HG03565 (cell line): ENCODE measurements around the gene BMX.

Experiments used
- ATAC-seq: cut with Tn5 transposase; IDR thresholded peaks from one replicate; pipeline ENCODE4 v1.9.1; 2021; ENCODE audit warnings: mild to moderate bottlenecking, moderate library complexity; ENCODE audit not compliant: unreplicated experiment

Gene BMX

DNA sequence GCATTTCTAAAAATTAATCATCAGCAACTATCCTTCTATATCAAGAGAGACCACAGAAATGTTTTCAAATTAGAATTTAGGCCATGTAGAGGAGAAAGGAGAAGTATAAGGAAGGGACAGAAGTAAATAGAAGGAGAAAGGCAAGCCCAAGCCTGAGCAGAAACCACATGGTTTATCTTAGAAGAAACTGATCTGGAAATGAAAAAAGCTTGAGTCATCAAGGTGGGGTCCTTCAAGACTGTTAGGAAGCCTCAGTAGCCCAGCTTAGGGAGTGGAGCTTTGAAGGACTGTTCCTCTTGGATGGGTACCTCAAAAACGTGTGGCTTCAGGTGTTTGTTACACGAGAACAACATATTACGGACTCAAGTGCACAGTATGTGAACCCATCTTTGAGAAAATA is 4.5 kb downstream of the BMX start:
- no peak for ATAC-seq

DNA sequence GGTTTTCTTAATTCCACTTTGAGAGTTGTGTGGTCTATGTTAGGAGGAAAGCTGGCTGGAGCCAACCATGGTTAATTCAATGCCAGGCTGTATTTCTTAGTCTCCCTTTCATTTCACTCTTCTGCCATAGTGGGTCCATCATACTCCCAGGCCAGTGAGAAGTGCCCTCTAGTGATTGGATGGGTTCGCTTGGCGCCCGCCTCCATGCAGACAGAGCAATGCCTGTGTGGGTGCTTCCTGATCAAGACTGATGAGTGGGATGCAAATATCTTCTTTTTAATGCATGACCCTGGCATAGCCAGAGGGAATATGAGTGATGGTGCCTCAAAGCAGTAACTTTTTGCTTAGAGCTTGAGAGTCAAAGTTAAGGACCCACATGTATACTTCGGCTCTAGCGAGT is 6.4 kb downstream of the BMX start:
- ATAC-seq: no peak

DNA sequence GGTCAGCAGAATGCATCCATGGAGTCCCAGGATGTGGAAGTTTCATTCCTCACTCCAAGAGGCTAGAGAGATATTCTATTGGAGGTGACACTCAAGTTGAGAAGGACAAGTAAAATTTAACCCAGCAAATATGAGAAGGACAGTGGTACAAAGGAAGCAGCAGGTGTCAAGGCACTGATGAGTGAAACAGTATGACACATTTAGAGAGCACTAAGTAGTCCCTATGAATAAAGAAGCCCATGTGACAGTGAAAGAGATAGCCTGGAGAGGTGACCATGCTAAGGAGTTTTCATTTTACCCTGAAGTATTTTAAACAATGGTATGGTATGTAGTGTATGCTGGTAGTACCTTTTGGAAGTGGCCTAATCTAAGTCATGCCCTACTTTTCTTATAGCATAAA is 9.2 kb downstream of the BMX start:
- ATAC-seq: no peak

DNA sequence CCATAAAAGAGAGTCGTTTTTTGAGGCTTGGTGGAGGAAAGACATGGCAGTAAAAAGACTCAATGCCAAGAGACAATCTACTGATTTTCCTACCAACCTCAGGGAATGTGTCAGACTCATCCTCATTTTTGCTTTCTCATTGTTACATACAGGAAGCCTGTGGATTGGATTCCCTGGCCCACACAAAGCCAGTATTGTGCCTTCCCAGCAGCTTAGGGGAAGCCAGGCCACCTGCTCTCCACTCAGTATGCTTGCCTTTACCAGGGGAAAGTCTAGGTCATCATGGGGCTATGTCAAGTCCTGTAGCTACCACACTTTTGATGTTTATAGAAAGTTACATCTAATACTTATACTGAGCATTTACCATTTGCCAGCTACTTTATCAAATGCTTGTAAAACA is 11.0 kb downstream of the BMX start:
- no peak for ATAC-seq

DNA sequence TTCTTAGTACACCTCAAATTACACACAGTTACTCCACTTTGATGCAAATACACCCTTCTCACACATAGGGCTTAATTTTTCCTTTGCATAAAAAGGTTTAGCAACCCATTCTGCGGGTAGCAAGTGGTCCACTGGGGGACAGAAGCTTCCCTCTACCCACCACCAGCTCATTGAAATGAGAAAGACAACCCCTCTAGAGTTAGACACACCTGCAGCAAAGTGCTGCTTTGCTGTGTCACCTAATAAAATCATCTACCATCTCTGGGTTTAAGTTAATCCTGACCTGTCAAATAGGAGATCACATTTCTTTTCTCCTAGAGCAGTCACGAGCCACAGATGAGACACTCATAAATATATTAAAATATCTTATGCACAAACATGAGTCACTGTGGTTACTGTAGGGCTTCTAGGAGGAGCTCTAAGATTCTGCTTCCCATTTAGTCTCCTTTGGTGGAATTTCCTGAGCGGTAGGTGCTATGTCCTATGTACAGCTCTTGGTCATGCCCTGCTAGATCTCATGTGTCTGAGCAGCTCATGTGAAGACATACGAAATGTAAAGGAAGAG is 11.9 kb downstream of the BMX start:
- ATAC-seq: no peak

DNA sequence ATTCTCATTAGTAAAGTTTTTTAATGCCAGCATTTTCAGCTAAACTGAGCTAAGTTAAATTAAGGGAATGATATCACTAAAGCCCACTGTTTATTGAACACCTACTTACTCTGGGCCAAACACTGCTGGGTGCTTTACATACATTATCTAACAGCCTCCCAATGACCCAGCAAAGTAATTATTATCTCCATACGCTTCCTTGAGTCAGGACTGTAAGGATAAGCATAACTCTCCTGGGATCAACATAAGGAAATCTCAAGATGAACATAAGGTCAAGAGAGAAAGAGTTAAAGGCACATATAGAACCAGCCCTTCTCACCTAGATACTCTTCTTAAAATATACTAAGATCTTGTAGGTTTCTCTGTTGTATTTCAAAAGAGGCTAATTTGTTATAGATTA is 13.7 kb downstream of the BMX start:
- ATAC-seq: no peak

DNA sequence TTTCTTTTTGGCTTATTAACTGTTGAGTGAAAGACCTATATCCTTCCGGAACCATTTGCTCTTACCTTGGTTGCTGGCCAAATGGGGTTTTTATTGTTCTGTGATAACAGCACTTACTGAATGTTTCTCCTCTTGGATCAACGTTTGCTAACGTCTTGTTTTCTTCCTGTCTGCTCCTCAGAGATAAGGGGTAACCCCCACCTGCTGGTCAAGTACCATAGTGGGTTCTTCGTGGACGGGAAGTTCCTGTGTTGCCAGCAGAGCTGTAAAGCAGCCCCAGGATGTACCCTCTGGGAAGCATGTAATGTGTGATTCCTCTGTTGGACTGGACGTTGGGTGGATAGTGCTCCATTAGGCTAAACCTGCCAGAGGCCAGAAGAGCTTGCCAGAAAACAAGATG is 15.3 kb downstream of the BMX start:
- ATAC-seq: no peak

DNA sequence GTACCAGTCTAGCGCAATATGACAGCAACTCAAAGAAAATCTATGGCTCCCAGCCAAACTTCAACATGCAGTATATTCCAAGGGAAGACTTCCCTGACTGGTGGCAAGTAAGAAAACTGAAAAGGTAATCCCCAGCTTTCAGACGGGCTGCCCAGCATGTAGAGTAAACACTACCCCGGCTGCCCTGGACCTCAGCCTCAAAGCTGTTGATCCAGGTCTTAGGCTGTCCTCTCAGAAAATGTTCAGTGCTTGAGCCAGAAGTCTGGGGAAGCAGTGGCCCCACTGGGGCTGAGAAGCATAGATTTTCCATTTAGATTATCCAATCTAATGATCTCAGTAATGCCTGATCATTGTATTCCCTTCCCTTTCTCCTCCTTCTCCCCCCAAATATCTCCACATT is 21.9 kb downstream of the BMX start:
- ATAC-seq: no peak

DNA sequence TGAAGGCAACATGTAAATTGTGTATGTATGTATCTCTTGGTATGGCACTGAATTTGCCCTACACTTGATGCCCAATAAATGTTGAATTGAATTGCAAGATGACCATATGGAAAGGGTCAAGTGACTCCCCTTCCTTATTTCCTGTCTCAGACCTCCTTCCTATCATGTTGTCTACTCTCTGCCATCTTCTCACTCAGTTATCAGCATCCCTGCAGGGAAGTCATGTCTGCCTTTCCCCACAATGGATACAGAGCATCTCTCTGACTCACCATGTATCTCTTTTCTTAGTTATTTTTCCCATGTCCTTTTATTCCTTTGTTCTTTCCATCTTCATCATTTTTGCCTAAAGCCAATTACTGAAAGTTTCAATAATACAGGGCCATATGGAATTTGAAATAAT is 22.5 kb downstream of the BMX start:
- ATAC-seq: no peak

DNA sequence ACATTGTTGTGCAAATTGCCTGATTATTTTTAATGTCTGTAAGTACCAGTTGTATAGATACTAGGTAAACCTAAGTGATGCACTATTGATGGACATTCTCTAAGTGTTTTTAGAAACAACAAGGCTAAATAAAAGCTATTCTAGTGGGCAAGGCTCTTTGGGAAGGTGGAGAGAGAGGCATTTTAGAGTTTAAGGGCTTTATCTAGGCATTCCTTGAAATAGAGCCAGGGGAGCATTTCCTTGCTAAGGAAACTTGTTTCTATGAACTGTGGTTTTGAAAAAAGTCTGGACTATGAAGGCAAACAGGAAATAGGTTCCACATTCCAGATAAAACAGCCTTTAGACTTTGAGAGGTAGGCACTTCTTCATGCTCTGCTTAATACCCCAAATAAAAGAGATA is 23.8 kb downstream of the BMX start:
- no peak for ATAC-seq

DNA sequence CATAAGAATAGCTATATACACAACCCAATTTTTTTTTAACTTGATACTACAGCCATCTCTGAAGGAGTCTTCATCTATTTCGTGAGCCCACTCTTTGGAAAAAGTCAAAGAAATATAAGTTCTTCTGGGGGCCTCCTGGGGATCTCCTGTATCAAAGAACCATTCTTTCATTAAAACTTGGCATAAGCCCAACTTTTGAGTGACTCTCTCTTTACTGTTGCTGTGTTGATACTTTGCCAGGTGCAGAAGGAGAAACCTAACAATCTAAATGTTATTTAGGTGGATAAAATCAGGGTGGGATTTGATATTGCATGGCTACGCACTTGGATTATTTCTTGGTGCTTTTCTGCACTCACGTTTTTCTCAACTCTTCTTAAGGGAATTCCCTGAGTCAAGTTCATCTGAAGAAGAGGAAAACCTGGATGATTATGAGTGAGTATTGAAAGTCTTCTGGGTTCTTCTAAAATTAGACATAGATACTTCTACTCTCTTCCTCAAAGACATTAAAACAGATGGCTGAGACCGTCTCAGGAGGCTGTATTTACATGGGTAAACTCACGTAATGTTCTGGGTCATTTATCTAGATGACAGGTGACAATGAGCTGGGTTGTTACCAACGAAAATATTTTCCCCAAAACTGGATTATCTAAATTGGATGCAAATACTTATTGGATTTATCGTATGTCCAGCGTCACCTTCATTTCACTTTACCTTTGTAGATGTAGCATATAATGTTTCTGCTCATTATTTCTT is 25.2 kb downstream of the BMX start:
- ATAC-seq: no peak

DNA sequence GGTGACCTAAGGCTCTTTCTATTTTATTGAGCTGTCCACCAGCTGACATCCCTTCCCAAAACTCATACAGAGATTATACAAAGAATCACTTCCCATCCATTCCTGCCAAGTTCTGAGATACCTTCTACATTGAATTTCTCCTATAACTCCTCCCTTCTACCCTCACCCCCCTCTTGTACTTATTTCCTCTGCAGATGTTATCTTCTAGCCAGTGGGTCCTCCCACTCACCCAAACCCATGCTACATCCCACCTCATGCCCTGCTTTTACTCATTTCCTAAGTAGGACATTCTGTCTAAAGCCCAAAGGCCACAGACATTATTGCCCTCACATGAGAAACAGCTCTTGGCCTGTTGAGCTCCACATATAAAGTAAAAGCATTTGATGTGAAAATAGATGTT is 28.6 kb downstream of the BMX start:
- ATAC-seq: no peak

DNA sequence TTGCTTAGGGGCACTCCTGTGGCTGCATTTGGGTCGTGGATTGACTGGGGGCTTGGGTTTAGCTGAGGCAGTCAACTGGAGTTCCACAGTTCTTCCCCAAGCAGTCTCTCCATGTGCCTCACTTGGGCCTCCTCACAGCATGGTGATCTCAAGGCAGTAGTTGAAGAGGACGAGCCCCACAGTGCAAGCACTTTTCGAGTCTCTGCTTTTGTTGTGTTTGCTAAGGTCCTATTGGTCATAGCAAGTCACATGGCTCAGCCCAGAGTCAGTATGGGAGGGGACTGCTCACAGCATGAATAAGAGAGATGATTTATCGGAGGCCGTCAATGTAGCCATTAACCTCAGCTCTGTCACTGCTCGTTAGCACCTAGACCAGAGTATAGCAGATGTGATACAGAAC is 29.7 kb downstream of the BMX start:
- ATAC-seq: no peak

DNA sequence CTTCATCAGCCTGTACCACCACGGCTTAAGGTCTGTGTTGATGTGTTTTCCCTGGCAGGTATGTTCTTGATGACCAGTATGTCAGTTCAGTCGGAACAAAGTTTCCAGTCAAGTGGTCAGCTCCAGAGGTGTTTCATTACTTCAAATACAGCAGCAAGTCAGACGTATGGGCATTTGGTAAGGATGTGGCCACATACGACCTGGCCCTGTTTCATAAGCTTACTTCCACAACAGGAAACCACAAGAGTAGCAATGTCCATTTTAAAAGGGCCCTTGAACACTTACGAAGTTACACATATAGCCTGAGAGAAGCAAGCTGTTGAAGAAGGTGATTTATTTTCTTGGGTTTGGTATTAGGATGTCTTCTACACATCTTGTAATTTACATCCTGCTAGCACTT is 46.1 kb downstream of the BMX start:
- ATAC-seq: no peak

DNA sequence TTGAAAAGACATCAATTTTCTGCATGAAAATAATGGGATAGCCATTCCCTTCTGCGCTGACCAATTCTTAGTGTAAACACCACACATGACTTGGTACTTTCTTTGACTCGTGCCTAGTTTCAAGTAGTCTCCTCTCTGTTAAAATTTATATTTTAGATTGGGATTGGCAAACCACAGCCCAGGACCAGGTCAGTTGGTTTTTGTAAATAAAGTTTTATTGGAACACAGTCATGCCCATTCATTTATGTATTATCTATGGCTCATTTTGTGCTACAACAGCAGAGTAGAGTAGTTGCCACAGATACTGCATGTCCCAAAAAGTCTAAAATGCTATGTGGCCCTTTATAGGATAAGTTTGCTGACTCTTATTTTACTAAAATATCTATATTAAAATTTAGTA is 46.7 kb downstream of the BMX start:
- no peak for ATAC-seq

DNA sequence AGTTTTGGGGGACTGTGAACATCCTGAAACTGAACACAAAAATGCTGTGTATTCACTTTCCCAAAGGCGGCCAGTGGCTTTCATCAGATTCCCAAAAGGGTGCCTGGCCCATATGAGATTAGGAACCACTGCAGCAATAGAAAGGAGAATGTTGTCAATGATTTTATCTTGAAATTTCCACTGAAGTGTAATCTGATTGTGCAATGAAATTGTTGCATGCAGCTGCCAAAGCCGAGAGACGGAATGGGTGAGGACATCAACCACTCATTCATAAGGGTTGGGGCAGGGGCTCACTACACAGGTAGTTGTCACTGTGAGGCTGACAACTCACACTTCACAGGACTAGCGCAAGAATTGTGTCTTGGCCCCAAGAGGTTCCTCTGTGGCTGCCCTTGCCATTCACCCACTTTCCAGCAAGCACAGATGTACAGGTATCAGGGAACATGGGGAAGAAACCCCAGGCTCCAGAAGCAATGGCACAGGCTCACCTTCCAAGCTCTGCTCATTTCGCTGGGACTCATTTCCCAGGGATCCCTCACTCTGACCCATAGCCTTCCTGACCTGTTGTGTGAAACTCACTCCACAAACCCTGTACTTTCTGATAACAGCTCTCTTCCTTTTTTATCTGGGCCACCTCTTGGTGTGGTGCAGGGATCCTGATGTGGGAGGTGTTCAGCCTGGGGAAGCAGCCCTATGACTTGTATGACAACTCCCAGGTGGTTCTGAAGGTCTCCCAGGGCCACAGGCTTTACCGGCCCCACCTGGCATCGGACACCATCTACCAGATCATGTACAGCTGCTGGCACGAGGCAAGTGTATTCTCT is 48.8 kb downstream of the BMX start:
- ATAC-seq: no peak

DNA sequence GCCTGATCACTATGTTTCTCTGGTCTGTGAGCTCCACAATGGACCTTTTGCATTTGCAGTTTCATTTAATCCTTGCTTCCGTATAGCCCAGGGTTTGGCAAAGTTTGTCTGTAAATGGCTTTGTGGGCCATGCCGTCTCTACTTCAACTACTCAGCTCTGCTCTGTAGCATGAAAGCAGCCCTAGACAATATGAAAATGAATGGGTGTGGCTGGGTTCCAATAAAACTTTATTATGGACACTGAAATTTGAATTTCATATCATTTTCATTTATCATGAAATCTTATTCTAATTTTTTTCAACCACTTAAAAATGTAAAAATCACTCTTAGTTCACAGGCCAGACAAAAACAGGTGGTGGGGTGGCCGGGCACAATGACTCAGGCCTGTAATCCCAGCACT is 58.6 kb downstream of the BMX start:
- no peak for ATAC-seq

DNA sequence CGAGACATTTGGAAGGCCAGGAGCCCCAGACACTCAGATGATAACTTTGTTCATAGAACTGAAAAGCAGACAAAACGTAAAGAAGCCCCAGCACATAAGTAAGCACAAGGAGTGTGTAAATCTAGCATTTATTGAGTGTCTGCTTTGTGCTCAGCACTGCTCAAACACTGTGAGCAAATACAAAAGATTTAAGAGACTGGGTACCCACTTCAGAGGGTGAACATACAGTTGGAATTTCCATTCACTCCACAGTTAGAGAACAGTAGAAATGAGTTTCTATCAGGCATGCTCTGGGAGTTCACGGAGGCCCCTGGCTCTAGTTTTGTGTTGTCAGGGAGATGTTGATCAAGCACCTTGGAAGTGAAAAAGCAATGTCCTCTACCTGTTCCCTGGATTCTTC is 60.3 kb downstream of the BMX start:
- no peak for ATAC-seq

DNA sequence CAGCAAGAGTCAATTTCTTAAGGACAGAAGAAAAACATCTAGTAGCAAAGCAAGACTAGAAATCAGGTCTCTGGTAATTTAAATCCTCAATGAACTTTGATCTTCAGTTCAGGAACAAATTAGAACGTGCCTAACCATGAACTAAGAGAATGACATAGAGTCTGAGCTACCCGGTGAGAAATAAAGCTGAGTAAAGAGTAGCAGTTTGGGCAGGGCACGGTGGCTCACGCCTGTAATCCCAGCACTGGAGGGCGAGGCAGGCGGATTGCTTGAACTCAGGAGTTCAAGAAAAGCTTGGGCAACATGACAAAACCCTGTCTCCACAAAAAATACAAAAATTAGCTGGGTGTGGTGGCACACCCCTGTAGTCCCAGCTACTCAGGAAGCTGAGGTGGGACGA is 62.4 kb downstream of the BMX start:
- ATAC-seq: no peak

DNA sequence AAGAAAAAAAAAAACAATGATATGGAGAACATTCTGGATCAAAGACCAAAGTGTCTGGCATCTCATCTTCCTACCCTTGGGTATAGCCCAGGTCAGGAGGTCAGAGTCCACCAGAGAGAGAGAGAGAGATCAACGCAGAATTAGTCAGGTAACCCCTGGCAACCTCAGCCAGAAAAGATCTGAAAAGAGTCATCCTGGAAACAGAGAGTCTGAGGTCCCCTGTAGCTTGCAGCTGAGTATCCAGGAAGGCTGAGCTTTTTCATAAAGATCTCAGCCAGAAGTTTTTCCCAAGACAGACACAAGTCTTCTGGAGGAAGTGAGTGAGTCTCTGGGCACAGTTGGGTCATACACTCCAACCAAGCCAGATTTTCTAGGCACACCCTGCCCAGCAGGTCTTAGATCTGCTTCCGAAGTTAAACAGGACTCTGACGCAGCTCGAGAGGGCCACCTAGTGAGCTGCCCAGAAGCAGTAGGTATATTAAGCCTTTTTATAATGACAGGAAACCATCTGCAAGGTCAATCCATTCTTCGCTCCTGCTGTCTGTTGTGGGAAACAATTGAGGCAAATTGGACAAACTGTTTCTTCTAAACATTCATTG is 64.5 kb downstream of the BMX start:
- no peak for ATAC-seq

DNA sequence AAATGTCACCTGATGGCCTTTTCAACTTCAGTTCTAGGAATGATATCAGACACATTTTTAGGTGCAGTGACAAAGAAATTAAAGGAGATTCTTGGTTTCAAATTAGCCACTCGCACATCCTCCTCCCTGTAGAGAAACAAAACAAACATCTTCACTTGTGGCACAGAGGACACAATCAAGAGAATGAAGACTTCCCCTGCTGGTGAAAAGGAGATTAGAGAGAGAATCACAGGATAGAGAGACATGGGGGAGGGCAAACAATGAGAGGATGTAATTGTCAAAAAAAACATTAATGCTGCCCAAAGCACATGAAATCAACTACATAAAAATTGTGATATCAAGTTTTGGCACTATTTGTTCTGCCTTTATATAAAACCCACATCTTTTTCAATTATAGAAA is 65.6 kb downstream of the BMX start:
- no peak for ATAC-seq

DNA sequence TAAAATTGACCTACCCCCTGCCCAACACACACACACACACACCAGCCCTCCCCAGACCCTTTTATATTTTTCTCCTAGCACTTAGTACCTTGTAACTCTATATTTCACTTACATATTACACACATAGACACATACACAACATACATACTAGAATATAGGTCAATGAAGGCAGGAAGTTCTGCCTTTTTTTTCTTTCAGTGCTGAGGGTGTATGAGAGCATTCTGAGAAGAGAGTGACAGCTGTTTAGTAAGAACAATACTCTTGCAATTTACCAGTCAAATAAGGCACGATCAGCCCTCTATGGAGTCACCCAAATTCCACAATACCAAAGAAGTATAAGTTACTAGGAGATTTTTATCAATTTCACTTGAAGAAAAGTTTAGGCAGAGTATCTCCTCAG is 66.7 kb downstream of the BMX start:
- ATAC-seq: no peak
